ENCODE measurements around the gene ENTPD2.
"Not testable (repeated sequence)": the region's sequence is repeated elsewhere in the genome, so short reads cannot be mapped to it uniquely, and the experiment has no call there.

The ENTPD2 gene

GRCh38 chr9:137044502-137045177, 9.2 kb downstream of the ENTPD2 start:
- no peak for DNase-seq

DNA sequence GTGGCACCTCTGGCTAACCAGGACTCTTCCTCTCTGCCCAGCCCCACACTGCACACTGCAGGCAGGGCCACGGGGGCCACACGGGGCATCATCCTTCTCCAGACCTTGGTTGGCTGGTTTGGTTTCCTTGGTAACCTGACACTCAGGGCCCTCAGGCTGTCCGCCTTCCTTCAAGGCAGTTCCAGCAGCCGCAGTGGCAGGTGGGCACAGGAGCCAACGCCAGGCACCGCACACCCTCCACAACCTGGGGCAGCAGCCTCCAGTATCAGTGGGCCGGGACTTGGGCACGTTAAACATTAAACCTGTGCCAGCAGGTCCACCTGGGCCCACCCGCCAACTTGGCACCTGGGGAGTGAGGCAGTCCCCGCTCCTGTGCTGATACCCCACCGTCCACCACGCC, 9.8 kb downstream of the ENTPD2 start:
- no peak for DNase-seq

DNA sequence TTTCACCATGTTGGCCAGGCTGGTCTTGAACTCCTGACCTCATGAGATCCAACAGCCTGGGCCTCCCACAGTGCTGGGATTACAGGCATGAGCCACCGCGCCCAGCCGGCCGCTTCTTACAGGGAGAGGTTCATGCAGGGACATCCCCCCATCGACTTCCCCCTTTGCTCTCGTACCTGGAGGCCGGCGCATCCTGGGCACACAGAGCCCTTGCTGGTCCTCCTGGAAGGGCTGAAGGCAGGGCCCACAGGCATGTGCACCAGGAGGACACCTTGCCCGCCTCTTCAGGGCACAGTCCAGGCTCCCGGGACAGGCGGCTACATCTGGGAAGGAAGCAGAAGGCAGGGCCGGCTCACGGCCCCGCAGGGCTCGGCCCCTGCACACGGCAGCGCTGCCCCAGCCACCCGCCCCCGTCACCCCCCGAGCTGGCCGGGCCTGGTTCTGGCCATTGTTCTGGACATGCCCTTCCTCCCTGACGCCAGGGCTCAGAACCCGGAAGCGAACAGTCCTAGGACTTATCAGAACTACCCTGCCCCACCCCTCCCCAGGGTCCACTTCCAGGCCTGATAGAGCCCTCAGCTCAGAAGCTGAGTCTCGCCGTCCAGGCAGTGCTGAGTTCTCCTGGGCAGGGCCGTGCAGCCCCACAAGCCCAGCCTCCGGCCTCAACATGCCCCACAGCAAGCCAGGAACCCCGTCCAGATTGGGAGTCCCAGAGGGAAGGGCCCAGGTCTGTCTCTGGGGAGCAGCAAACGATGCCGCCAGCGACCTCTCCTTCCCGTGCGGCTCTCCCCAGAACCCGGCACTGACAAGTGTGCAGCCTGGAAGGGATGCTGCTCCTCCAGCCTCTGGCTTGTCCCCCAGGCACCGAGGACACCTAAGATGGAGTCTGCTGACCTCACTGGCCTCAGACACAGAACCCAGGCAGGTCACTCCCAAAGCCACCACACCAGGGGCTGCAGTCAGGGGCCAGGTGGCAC, 10.8 kb downstream of the ENTPD2 start:
- no peak for DNase-seq

DNA sequence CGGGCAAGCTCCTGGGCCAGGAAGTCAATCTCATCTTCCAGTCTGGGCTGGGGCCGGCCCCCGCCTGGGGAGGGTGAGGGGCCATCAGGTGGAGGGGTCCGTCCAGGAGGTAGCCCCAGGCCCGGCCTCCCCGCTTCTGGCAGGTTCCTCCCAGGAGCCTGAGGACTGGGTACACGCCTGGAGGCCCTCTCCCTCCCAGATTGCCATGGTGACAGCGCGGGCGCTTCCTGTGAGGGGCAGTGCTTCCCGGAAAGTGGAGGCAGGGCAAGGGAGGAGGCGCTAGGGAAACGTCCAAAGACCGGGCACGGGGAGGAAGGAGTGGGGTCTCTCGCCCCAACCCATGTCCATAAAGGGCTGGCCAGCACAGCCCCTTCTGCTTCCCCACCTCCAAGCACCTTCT, 12.7 kb downstream of the ENTPD2 start:
- DNase-seq: no peak

DNA sequence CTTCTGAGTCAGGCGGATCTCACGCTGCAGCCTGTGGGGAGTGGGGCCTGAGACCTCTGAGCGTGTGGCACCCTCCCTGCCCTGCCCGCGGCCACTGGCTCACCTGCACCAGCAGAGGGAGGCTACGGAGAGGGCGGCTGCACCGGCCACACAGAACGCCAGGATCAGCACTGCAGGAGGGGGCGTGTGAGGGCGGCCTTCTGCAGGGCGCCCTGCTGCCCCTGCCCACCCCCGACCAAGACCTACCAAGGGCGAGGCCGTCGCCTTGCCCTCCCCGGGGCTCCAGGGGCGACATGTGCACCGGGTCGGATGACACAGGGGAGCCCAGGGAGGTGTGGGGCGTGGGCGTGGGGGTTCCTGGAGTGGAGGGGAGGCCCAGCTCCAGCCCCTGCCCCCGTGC, 13.3 kb downstream of the ENTPD2 start:
- no peak for DNase-seq

DNA sequence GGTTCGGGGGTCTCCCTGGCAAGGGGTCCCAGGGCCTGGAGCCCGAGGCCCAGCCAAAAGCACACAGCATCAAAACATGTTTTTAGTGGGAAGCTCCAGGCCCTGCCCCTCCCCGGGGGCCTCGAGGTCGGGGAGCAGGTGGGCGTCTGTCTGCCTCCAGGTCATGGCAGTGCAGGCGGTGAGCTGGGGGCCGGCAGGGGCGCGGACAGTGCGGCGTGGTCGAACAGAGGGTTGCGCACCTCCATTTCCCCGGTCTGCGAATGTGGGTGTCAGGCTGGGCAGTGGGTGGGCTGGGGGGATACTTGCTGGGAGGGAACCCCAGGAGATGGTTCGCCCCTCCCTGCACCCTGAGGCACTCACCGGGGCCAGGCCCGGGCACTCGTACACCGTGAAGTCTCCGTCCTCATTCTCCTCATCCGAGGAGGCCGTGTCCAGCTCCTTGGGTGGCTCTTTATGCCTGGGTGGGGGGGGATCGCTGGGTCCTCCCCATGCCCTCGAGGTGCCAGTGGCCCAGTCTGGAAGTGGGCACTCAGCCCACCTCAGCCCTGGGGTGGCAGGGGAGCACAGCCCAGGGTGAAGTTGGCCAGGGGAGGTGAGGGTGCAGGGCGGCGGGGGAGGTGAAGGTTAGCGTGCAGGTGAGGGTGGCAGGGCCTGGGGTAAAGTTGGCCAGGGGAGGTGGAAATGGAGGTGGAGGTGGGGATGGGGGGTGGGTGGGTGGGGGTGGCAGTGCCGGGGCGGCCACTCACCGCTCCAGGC, 14.1 kb downstream of the ENTPD2 start:
- no peak for DNase-seq

GRCh38 chr9:137038916-137039315, 14.9 kb downstream of the ENTPD2 start:
- DNase-seq: no peak

- no peak for DNase-seq
Measured at GRCh38 chr9:137037483-137037882, 16.4 kb downstream of the ENTPD2 start.

- no peak for DNase-seq
Measured at GRCh38 chr9:137037035-137037434, 16.8 kb downstream of the ENTPD2 start.

- DNase-seq: no peak
Measured at GRCh38 chr9:137035937-137036336, 17.9 kb downstream of the ENTPD2 start.

- DNase-seq: no peak
Measured at GRCh38 chr9:137035507-137035834, 18.4 kb downstream of the ENTPD2 start.

DNA sequence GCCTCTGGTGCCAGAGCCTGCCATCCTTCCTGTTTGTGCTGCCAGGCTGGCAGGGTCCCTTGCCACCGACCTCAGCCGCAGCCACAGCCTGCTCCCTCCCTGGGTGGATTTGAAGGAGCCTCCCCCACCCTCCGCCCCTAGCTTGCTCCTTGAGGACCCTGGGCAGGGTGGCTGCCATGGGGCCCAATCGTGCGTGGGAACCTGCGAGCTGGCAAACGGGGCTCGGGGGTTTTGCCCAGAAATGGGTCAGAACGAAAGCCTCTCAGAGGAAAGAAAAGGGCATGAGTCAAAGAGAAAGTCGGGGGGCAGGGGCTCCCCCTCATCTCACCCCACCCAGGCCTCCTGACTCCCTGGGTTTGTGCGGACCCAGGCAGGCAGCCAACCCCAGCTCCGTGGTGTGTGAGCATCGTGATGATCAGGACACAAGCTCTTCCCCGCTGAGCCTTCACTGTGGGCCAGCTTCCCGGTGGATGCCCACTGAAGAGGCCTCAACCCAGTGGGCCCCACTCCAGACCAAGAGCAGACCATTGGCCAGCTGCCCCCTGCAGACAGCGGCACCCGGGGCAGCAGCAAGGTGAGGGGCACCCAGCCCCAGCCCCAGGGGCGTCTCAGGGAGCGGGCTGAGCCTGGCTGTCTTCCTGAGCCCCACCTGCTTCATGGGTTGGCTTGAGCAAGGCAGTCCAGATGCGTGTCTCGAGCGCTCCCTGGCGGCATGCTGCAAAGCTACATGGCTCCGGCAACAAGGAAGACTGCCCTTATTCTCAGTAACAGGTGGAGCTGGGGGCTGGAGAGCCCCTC, 19.0 kb downstream of the ENTPD2 start:
- peak; percentile 70 for DNase-seq

DNA sequence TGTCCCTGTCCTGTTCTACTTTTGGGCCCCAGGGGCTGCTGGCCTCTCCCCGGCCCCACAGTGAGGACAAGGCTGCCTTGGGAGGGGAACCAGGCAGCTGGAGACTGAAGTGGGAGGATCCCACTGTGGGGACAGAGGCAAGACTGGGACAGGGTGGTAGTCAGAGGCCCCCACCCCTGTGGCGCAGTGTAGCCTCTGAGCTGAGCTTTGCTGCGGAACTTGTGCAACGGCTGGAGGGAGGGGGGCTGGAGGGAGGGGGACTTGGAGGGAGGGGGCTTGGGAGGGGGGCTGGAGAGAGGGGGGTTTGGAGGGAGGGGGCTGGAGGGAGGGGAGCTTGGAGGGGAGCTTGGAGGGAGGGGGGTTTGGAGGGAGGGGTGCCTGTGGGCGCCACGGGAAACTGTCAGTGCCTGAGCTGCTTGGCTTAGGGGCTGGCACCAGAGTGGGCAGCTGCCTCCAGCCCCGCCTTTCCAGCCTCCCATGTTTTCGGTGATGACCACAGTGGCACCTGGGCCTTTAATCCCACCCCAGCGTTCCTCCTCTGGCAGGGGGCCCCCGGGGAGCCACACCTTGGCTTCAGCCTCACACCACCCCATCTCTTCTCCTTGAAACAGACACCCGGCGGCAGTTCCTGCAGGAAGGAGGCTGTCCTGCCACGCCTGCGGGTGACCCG, 19.7 kb downstream of the ENTPD2 start:
- DNase-seq: no peak

- not testable (repeated sequence) for DNase-seq
Measured at GRCh38 chr9:137033481-137033880, 20.4 kb downstream of the ENTPD2 start.

- no peak for DNase-seq
Measured at GRCh38 chr9:137032858-137033257, 21.0 kb downstream of the ENTPD2 start.

GRCh38 chr9:137031904-137032640, 21.8 kb downstream of the ENTPD2 start, which contains the start of gene FUT7:
Gene FUT7 (minus strand): TSS chr9:137032088. CDS start chr9:137031991, 97 bp downstream.
- DNase-seq: no peak

- no peak for DNase-seq
Measured at GRCh38 chr9:137030538-137031527, 23.0 kb downstream of the ENTPD2 start.

DNA sequence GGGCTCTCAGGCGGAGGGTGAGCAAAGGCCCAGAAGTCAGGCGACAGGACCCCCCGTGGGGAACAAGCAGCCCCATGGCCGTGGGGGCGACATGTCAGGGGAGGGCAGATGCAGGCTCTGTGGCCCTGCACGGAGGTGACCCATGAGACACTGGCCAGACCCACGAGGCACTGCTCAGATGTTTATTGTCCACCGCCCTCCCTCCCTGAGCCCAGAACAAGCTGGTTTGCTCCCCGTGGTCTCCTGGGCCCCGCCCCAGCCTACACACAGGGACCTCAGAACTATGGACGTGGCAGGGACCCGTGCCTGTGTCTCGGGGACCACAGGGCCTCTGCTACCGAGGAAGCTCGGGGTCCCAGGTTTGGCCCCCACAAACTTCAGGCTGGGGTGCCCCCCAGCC, 23.9 kb downstream of the ENTPD2 start:
- no peak for DNase-seq

DNA sequence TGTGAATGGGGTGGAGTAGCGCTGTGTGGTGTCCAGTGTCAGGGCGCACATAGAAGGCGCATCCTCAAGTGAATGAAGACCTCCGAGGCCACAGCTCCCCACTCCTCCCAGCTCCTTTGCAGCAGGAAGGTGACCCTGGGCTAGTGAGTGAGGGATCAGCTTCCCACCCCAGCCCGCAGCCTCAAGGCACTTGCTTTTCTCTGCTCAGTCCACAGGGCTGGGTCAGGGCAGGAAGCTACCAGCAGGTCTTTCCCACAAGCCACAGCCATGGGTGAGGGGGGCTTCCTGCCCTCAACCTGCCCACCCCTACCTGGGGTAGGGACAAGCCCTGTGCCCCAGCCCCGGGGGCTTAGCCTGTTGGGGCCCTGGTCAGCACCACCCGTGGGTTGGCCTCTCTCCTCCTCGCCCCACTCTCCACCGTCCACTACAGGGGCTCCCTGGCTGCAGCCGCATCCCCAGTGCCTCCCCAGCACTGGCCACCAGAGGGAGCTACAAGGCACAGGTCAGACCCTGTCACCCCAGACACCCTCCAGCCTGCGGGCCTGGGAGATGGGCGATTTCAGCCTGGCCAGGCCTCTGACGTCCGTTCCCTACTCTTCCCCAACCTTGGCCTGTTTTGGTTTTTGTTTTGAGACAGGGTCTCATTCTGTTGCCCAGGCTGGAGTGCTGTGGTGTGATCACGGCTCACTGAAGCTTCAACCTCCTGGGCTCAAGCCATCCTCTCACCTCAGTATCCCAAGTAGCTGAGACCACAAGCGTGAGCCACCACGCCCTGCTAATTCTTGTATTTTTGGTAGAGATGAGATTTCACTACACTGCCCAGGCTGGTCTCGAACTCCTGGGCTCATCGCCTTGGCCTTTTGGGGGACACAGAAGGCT, 24.6 kb downstream of the ENTPD2 start:
- peak; percentile 43 for DNase-seq
